HepG2 (cell line): ENCODE measurements around the gene ARMCX5. TPM values are rescaled to one million over a fixed set of nuclear protein-coding genes. Genes with fewer than 3 reads are reported as not detected.

Experiments used
- ELF3 ChIP-seq: IDR thresholded peaks from 2 replicates; pipeline ENCODE4 v1.6.1; 2016; ENCODE audit warnings: missing genetic modification reagents, missing compliant biosample characterization
- KAT8 ChIP-seq: IDR thresholded peaks from 2 replicates; pipeline ENCODE4 v1.6.1; 2016; ENCODE audit warnings: missing genetic modification reagents, missing compliant biosample characterization
- LCORL ChIP-seq, 2 experiments: fragments of 450-650 bp in 1 of 2; sonication (generic) in 1 of 2; formaldehyde crosslinking in 1 of 2; IDR thresholded peaks; 2 replicates each; pipeline versions ENCODE4 v1.5.0 to v1.6.1; 2017 to 2020; ENCODE audit warnings: antibody characterized with exemption in 1 of 2, missing genetic modification reagents in 1 of 2
- NFE2 ChIP-seq: sonication (generic); formaldehyde crosslinking; IDR thresholded peaks from 2 replicates; pipeline ENCODE4 v1.4.0; 2020; ENCODE audit warnings: missing genetic modification reagents
- POLR2G ChIP-seq: fragments of 200-400 bp; formaldehyde crosslinking; IDR thresholded peaks from 2 replicates; pipeline ENCODE4 v1.6.1; 2018; ENCODE audit warnings: mild to moderate bottlenecking, low read depth, low read length, moderate library complexity
- SRY ChIP-seq: sonication (generic); formaldehyde crosslinking; IDR thresholded peaks from 2 replicates; pipeline ENCODE4 v1.8.0; 2022; ENCODE audit warnings: mild to moderate bottlenecking, missing genetic modification reagents
- ZFP36L2 ChIP-seq: sonication (generic); formaldehyde crosslinking; IDR thresholded peaks from 2 replicates; pipeline ENCODE4 v1.4.0; 2020; ENCODE audit warnings: missing genetic modification reagents
- polyA plus RNA-seq, 8 experiments: library from polyadenylated mRNA; depleted of rRNA in 3 of 8; stranded (reverse) in 7 of 8; unstranded in 1 of 8; fragments of >200 nt; fragmentation: Illumina TruSeq in 4 of 8; extraction: Trizol in 4 of 8; gene quantifications; 2 replicates each; pipeline versions ENCODE4 v1.2.1 to v1.2.3, GENCODE V29; 2011 to 2016; ENCODE audit warnings: low read depth in 4 of 8, missing spikeins in 1 of 8, mixed read lengths in 1 of 8; ENCODE audit not compliant: insufficient read depth in 1 of 8
- total RNA-seq, 5 experiments: library from RNA; depleted of rRNA; stranded (reverse); fragments of >200 nt; fragmentation: Illumina TruSeq; extraction: Trizol; gene quantifications; 2 replicates each; pipeline ENCODE4 v1.2.3, GENCODE V29; 2016; ENCODE audit warnings: low read depth in 1 of 5
- TF ChIP-seq, protein P1 (sequence below): sonication (generic); formaldehyde crosslinking; IDR thresholded peaks from 2 replicates; pipeline ENCODE4 v1.5.0; 2020; ENCODE audit warnings: missing genetic modification reagents
- TF ChIP-seq, protein P2 (sequence below): sonication (generic); formaldehyde crosslinking; conservative IDR thresholded peaks from 2 replicates; pipeline ENCODE4 v1.8.1; 2023; ENCODE audit warnings: missing genetic modification reagents
- TF ChIP-seq, protein P3 (sequence below): IDR thresholded peaks from 2 replicates; pipeline ENCODE4 v1.6.1; 2016; ENCODE audit warnings: missing biosample characterization, missing genetic modification reagents, low read depth
- TF ChIP-seq, protein P4 (sequence below): sonication (generic); formaldehyde crosslinking; IDR thresholded peaks from 2 replicates; pipeline ENCODE4 v1.4.0; 2020; ENCODE audit warnings: missing genetic modification reagents
- TF ChIP-seq, protein P5 (sequence below): IDR thresholded peaks from 2 replicates; pipeline ENCODE4 v1.6.1; 2016; ENCODE audit warnings: missing compliant biosample characterization, missing genetic modification reagents, borderline replicate concordance

The ARMCX5 gene
- total and polyA plus RNA-seq, 2 of the 13 experiments (the other 11 are each of a cell fraction or from before 2014, with no cell fraction given), result 9.1 to 14.2 TPM

DNA sequence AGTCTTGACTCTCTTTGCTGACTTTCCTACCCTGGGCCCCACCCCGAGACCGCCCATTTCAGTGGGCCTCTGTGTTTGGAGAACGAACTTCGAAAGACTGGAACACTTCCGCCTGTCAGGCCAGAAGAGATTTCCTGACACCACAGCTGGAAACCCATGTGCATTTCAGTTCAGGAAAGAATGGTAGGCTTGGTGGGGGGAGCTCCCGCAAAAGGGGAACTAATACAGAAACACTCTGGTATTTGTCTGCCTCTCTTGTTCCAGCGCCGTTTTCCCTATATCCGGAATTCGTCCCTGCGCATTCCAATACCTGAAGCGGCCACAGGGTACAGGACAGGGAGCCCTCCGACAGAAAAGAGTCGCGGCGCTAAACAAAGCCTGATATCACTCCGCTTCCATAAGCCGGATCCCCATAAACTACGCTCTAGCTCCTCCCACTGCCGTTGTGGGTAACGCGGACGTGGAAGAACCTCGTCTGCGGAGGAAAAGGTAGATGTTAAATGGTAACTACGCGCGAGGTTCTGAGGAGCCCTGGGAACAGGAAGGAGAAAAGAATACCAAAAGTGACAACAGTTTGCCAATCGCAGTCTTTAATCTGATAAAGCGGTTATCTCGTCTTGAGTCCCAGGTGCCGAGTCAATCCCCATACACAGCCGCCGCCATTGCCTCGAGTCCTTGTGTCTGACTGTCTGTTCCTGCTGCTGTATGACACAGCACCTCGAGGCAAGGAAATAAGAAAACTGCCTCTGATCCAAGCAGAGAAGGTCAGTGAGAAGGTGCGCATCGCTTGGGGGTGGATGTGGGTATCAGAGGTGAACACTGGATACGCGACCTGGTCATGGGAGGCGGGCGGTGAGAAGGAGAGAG is at the start of gene ARMCX5 (continued):
- TF ChIP-seq NFE2 (CRISPR knock-in tag) (no peak), ZFP36L2 (CRISPR knock-in tag) (no peak), SRY (CRISPR knock-in tag) (no peak), LCORL (IDR thresholded peaks at IDR 0.05) (no peak), LCORL (CRISPR knock-in tag; IDR thresholded peaks at IDR 0.05) (no peak), KAT8 (CRISPR knock-in tag) (0 out of 2 replicates have a peak, but pooled peaks have one; percentile 42), POLR2G (peak; percentile 86), ELF3 (CRISPR knock-in tag) (peak; percentile 32; the same call in 1 of the 2 replicates)
- TF ChIP-seq, protein P1, sequence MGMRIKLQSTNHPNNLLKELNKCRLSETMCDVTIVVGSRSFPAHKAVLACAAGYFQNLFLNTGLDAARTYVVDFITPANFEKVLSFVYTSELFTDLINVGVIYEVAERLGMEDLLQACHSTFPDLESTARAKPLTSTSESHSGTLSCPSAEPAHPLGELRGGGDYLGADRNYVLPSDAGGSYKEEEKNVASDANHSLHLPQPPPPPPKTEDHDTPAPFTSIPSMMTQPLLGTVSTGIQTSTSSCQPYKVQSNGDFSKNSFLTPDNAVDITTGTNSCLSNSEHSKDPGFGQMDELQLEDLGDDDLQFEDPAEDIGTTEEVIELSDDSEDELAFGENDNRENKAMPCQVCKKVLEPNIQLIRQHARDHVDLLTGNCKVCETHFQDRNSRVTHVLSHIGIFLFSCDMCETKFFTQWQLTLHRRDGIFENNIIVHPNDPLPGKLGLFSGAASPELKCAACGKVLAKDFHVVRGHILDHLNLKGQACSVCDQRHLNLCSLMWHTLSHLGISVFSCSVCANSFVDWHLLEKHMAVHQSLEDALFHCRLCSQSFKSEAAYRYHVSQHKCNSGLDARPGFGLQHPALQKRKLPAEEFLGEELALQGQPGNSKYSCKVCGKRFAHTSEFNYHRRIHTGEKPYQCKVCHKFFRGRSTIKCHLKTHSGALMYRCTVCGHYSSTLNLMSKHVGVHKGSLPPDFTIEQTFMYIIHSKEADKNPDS (CRISPR knock-in tag), result no peak
- TF ChIP-seq, protein P2, sequence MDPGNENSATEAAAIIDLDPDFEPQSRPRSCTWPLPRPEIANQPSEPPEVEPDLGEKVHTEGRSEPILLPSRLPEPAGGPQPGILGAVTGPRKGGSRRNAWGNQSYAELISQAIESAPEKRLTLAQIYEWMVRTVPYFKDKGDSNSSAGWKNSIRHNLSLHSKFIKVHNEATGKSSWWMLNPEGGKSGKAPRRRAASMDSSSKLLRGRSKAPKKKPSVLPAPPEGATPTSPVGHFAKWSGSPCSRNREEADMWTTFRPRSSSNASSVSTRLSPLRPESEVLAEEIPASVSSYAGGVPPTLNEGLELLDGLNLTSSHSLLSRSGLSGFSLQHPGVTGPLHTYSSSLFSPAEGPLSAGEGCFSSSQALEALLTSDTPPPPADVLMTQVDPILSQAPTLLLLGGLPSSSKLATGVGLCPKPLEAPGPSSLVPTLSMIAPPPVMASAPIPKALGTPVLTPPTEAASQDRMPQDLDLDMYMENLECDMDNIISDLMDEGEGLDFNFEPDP, result no peak
- TF ChIP-seq, protein P3, sequence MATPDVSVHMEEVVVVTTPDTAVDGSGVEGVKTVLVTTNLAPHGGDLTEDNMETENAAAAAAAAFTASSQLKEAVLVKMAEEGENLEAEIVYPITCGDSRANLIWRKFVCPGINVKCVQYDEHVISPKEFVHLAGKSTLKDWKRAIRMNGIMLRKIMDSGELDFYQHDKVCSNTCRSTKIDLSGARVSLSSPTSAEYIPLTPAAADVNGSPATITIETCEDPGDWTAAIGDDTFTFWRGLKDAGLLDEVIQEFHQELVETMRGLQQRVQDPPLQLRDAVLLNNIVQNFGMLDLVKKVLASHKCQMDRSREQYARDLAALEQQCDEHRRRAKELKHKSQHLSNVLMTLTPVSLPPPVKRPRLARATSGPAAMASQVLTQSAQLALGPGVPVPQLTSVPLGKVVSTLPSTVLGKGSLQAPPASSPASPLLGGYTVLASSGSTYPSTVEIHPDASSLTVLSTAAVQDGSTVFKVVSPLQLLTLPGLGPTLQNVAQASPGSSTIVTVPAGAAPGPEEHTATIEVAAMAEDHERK (CRISPR knock-in tag), result peak; percentile 51
- TF ChIP-seq, protein P4, sequence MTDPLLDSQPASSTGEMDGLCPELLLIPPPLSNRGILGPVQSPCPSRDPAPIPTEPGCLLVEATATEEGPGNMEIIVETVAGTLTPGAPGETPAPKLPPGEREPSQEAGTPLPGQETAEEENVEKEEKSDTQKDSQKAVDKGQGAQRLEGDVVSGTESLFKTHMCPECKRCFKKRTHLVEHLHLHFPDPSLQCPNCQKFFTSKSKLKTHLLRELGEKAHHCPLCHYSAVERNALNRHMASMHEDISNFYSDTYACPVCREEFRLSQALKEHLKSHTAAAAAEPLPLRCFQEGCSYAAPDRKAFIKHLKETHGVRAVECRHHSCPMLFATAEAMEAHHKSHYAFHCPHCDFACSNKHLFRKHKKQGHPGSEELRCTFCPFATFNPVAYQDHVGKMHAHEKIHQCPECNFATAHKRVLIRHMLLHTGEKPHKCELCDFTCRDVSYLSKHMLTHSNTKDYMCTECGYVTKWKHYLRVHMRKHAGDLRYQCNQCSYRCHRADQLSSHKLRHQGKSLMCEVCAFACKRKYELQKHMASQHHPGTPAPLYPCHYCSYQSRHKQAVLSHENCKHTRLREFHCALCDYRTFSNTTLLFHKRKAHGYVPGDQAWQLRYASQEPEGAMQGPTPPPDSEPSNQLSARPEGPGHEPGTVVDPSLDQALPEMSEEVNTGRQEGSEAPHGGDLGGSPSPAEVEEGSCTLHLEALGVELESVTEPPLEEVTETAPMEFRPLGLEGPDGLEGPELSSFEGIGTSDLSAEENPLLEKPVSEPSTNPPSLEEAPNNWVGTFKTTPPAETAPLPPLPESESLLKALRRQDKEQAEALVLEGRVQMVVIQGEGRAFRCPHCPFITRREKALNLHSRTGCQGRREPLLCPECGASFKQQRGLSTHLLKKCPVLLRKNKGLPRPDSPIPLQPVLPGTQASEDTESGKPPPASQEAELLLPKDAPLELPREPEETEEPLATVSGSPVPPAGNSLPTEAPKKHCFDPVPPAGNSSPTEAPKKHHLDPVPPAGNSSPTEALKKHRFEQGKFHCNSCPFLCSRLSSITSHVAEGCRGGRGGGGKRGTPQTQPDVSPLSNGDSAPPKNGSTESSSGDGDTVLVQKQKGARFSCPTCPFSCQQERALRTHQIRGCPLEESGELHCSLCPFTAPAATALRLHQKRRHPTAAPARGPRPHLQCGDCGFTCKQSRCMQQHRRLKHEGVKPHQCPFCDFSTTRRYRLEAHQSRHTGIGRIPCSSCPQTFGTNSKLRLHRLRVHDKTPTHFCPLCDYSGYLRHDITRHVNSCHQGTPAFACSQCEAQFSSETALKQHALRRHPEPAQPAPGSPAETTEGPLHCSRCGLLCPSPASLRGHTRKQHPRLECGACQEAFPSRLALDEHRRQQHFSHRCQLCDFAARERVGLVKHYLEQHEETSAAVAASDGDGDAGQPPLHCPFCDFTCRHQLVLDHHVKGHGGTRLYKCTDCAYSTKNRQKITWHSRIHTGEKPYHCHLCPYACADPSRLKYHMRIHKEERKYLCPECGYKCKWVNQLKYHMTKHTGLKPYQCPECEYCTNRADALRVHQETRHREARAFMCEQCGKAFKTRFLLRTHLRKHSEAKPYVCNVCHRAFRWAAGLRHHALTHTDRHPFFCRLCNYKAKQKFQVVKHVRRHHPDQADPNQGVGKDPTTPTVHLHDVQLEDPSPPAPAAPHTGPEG (CRISPR knock-in tag), result no peak
- TF ChIP-seq, protein P5, sequence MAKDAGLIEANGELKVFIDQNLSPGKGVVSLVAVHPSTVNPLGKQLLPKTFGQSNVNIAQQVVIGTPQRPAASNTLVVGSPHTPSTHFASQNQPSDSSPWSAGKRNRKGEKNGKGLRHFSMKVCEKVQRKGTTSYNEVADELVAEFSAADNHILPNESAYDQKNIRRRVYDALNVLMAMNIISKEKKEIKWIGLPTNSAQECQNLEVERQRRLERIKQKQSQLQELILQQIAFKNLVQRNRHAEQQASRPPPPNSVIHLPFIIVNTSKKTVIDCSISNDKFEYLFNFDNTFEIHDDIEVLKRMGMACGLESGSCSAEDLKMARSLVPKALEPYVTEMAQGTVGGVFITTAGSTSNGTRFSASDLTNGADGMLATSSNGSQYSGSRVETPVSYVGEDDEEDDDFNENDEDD (CRISPR knock-in tag), result peak; percentile 52; the same call in 1 of the 2 replicates
